H9 (cell line): ENCODE data around the gene MAEA. TPM values are rescaled to one million over a fixed set of nuclear protein-coding genes. Genes with fewer than 3 reads are reported as not detected.
A peak's percentile ranks its signal among the peaks of the same experiment; 100 is the strongest.

Experiments used
- DNase-seq: peaks from one replicate; pipeline ENCODE4 v3.0.0-alpha.2; 2017
- H2AFZ ChIP-seq: one replicate; pipeline ENCODE4 v1.6.1; 2013; ENCODE audit warnings: mild to moderate bottlenecking, low read length, control low read depth, moderate library complexity
- H2AK5ac ChIP-seq: 2 replicates; pipeline ENCODE4 v1.6.1; 2013; ENCODE audit warnings: low read length, control low read depth, mixed read lengths; ENCODE audit not compliant: insufficient read length
- H2BK120ac ChIP-seq: one replicate; pipeline ENCODE4 v1.6.1; 2013; ENCODE audit warnings: low read depth, mild to moderate bottlenecking, low read length, control low read depth, inconsistent platforms; ENCODE audit not compliant: poor library complexity, severe bottlenecking
- H2BK12ac ChIP-seq: 2 replicates; pipeline ENCODE4 v1.6.1; 2013; ENCODE audit warnings: low read length, control low read depth, mixed read lengths, low read depth; ENCODE audit not compliant: insufficient read length
- H2BK15ac ChIP-seq: 2 replicates; pipeline ENCODE4 v1.6.1; 2013; ENCODE audit warnings: low read depth, low read length, control low read depth
- H2BK20ac ChIP-seq: one replicate; pipeline ENCODE4 v1.6.1; 2013; ENCODE audit warnings: low read depth, mild to moderate bottlenecking, low read length, control low read depth, inconsistent platforms; ENCODE audit not compliant: poor library complexity, severe bottlenecking
- H2BK5ac ChIP-seq: 2 replicates; pipeline ENCODE4 v1.6.1; 2013; ENCODE audit warnings: low read length, control low read depth, mixed read lengths; ENCODE audit not compliant: insufficient read length
- H3K14ac ChIP-seq: 2 replicates; pipeline ENCODE4 v1.6.1; 2013; ENCODE audit warnings: low read length, control low read depth; ENCODE audit not compliant: insufficient read depth
- H3K18ac ChIP-seq: 2 replicates; pipeline ENCODE4 v1.6.1; 2013; ENCODE audit warnings: low read depth, mild to moderate bottlenecking, mixed read lengths, low read length, control low read depth; ENCODE audit not compliant: insufficient read length
- H3K23ac ChIP-seq: 2 replicates; pipeline ENCODE4 v1.6.1; 2013; ENCODE audit warnings: low read length, control low read depth, mixed read lengths, low read depth; ENCODE audit not compliant: insufficient read length
- H3K23me2 ChIP-seq: 2 replicates; pipeline ENCODE4 v1.6.1; 2013; ENCODE audit warnings: low read depth, mild to moderate bottlenecking, mixed read lengths, low read length, control low read depth; ENCODE audit not compliant: insufficient read length, poor library complexity, severe bottlenecking
- H3K27ac ChIP-seq: 2 replicates; pipeline ENCODE4 v1.5.1; 2013; ENCODE audit warnings: low read length, control low read depth, mixed read lengths, low read depth; ENCODE audit not compliant: insufficient read length
- H3K27me3 ChIP-seq: 2 replicates; pipeline ENCODE4 v1.6.1; 2013; ENCODE audit warnings: low read length, control low read depth, inconsistent platforms; ENCODE audit not compliant: insufficient read depth
- H3K4ac ChIP-seq: 2 replicates; pipeline ENCODE4 v1.6.1; 2013; ENCODE audit warnings: low read depth, mild to moderate bottlenecking, control low read depth, inconsistent platforms, low read length, moderate library complexity
- H3K4me1 ChIP-seq: 2 replicates; pipeline ENCODE4 v1.6.1; 2013; ENCODE audit warnings: low read length, control low read depth, inconsistent platforms; ENCODE audit not compliant: insufficient read depth
- H3K4me2 ChIP-seq: 2 replicates; pipeline ENCODE4 v1.6.1; 2013; ENCODE audit warnings: low read length, control low read depth, mixed read lengths; ENCODE audit not compliant: insufficient read length, insufficient read depth
- H3K56ac ChIP-seq: 2 replicates; pipeline ENCODE4 v1.6.1; 2013; ENCODE audit warnings: low read depth, mild to moderate bottlenecking, mixed read lengths, low read length, control low read depth; ENCODE audit not compliant: insufficient read length
- H3K79me1 ChIP-seq: 2 replicates; pipeline ENCODE4 v1.6.1; 2013; ENCODE audit warnings: low read depth, mild to moderate bottlenecking, moderate library complexity, low read length, control low read depth, inconsistent platforms; ENCODE audit not compliant: insufficient read depth, poor library complexity, severe bottlenecking
- H3K79me2 ChIP-seq: 2 replicates; pipeline ENCODE4 v1.6.1; 2013; ENCODE audit warnings: low read length, control low read depth, inconsistent platforms; ENCODE audit not compliant: insufficient read depth
- H3K9ac ChIP-seq: 2 replicates; pipeline ENCODE4 v1.6.1; 2013; ENCODE audit warnings: low read length, control low read depth, mixed read lengths; ENCODE audit not compliant: insufficient read length; ENCODE audit errors: extremely low read depth
- H3K9me3 ChIP-seq: one replicate; pipeline ENCODE4 v1.6.1; 2013; ENCODE audit warnings: low read depth, low read length, inconsistent platforms; ENCODE audit not compliant: control insufficient read depth
- H3T11ph ChIP-seq: one replicate; pipeline ENCODE4 v1.6.1; 2013; ENCODE audit warnings: mild to moderate bottlenecking, low read length, control low read depth, inconsistent platforms
- H4K20me1 ChIP-seq: one replicate; pipeline ENCODE4 v1.6.1; 2013; ENCODE audit not compliant: control insufficient read depth, insufficient read length, insufficient read depth
- H4K5ac ChIP-seq: 2 replicates; pipeline ENCODE4 v1.6.1; 2013; ENCODE audit warnings: low read depth, mild to moderate bottlenecking, mixed read lengths, low read length, control low read depth; ENCODE audit not compliant: insufficient read length
- H4K8ac ChIP-seq: replicated peaks from 2 replicates; pipeline ENCODE4 v1.6.1; 2013; ENCODE audit warnings: low read length, control low read depth, mixed read lengths, low read depth; ENCODE audit not compliant: insufficient read length
- H4K91ac ChIP-seq: 2 replicates; pipeline ENCODE4 v1.6.1; 2013; ENCODE audit warnings: low read depth, mild to moderate bottlenecking, moderate library complexity, mixed read lengths, low read length, control low read depth; ENCODE audit not compliant: insufficient read length
- H3K27ac Mint-ChIP-seq, 3 experiments: 2 replicates in 2 of 3; 3 replicates in 1 of 3; pipeline ENCODE4 v1.8.0; 2020 to 2021; ENCODE audit warnings: mixed read lengths in 3 of 3, mild to moderate bottlenecking in 1 of 3, moderate library complexity in 1 of 3
- H3K27me3 Mint-ChIP-seq: 2 replicates; pipeline ENCODE4 v1.8.0; 2021; ENCODE audit warnings: low read depth, mild to moderate bottlenecking, moderate library complexity, mixed read lengths
- H3K36me3 Mint-ChIP-seq, 3 experiments: 2 replicates in 2 of 3; 3 replicates in 1 of 3; pipeline ENCODE4 v1.8.0; 2020 to 2021; ENCODE audit warnings: low read depth in 3 of 3, mixed read lengths in 3 of 3; ENCODE audit not compliant: insufficient read depth in 1 of 3
- H3K4me1 Mint-ChIP-seq, 2 experiments: 2 replicates each; pipeline ENCODE4 v1.8.0; 2020; ENCODE audit warnings: mixed read lengths in 2 of 2
- H3K4me3 Mint-ChIP-seq, 2 experiments: 2 replicates in 1 of 2; 3 replicates in 1 of 2; pipeline ENCODE4 v1.8.0; 2020 to 2021; ENCODE audit warnings: mild to moderate bottlenecking in 2 of 2, mixed read lengths in 2 of 2, moderate library complexity in 1 of 2
- H3K9me3 Mint-ChIP-seq, 2 experiments: 2 replicates in 1 of 2; 3 replicates in 1 of 2; pipeline ENCODE4 v1.8.0; 2020; ENCODE audit warnings: mild to moderate bottlenecking in 2 of 2, mixed read lengths in 2 of 2, moderate library complexity in 1 of 2
- WGBS: extraction: QIAGEN DNeasy Blood & Tissue Kit; methylation state at CpG from one replicate; pipeline ENCODE4 v1.1.7; 2013; ENCODE audit warnings: missing lambda C conversion rate, low lambda C conversion rate, mixed read lengths; ENCODE audit not compliant: insufficient read length; ENCODE audit errors: extremely low coverage; 5-methylcytosine and 5-hydroxymethylcytosine counted together
- total RNA-seq: library from RNA; stranded (reverse); gene quantifications from 2 replicates; pipeline ENCODE4 v1.2.1, GENCODE V29; 2021
- TF ChIP-seq, protein P1 (sequence below): fragments of 200-600 bp; sonication (generic); conservative IDR thresholded peaks from 3 replicates; pipeline ENCODE4 v1.8.0; 2021; ENCODE audit warnings: antibody characterized with exemption, mild to moderate bottlenecking

MAEA gene
- total RNA-seq, 1 experiment from 2014 or later, result 85.6 TPM

DNA sequence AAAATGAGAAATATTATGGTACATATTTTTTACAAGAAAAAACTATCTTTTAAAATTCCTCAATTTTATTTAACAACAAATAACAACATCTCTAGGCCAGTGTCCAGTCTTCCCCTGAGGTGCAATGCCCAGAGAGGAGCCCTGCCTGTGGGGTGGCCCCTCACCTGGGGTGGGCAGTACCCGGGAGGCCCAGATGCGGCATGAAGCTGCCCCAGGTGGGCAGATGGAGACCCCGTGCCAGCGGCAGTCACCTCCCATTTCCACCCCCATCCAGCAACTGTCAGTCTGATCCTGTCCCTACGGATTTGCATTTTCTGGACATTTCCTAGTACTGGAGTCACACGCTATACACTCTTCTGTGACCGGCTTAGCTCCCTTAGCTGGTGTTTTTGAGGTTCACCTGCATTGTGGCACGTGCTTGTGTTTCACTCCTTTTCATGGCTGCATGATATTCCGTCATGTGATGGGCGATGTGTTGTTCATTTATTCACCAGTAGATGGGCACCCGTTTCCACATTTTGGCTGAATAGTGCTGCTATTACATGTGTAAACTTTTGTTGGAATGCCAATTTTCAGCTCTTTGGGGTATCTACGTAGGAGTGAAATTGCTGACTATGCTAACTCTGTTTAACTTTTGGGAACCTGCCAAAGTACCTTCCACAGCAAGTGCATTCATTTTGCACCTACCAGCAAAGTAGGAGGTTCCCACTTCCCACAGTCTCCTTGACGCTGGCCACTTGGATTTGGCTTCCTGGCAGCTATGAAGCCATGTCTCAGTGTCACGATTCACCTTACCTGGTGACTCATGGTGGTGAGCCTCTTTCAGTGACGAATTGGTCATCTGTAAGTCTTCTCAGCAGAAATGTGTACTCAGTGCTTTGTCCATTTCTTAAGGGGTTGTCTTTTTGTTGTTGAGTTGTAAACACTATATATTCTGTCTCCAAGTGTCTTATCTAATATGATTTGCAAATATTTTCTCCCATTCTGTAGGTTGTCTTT lies 11.7 kb upstream of the MAEA start:
- no peak for DNase-seq
- Histone ChIP-seq H3K18ac (no peak overlapping the region), H2AFZ (no peak overlapping the region), H3K4me2 (no peak overlapping the region), H2BK12ac (no peak overlapping the region), H3K23ac (no peak overlapping the region), H2BK15ac (no peak overlapping the region), H2BK5ac (no peak overlapping the region), H3K27me3 (no peaks in the 10 kb centered on the region), H3K79me1 (no peaks in the 10 kb centered on the region), H3K9ac (no peak overlapping the region), H2BK20ac (no peak overlapping the region), H3K27ac (no peak overlapping the region), H3K14ac (no peak overlapping the region), H4K91ac (no peak overlapping the region), H3K9me3 (no peaks in the 10 kb centered on the region), H4K5ac (no peak overlapping the region), H2BK120ac (no peak overlapping the region), H4K20me1 (no peaks in the 10 kb centered on the region), H3T11ph (no peak overlapping the region), H3K56ac (no peak overlapping the region), H3K23me2 (no peaks in the 10 kb centered on the region), H3K4ac (no peak overlapping the region), H3K4me1 (no peaks in the 10 kb centered on the region), H4K8ac (no peak overlapping the region), H2AK5ac (no peak overlapping the region), H3K79me2 (no peaks in the 10 kb centered on the region)
- peaks cover 38% of the 10 kb centered on the region for H3K27me3 Mint-ChIP-seq
- H3K4me3 Mint-ChIP-seq, result no peak overlapping the region
- peak overlapping the region in 1 of 3 experiments; percentile 70; a peak in 1 of 7 replicates for H3K27ac Mint-ChIP-seq
- TF ChIP-seq, protein P1, sequence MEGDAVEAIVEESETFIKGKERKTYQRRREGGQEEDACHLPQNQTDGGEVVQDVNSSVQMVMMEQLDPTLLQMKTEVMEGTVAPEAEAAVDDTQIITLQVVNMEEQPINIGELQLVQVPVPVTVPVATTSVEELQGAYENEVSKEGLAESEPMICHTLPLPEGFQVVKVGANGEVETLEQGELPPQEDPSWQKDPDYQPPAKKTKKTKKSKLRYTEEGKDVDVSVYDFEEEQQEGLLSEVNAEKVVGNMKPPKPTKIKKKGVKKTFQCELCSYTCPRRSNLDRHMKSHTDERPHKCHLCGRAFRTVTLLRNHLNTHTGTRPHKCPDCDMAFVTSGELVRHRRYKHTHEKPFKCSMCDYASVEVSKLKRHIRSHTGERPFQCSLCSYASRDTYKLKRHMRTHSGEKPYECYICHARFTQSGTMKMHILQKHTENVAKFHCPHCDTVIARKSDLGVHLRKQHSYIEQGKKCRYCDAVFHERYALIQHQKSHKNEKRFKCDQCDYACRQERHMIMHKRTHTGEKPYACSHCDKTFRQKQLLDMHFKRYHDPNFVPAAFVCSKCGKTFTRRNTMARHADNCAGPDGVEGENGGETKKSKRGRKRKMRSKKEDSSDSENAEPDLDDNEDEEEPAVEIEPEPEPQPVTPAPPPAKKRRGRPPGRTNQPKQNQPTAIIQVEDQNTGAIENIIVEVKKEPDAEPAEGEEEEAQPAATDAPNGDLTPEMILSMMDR, result peak; percentile 23; the same call in 1 of the 3 replicates
- no peaks in the 10 kb centered on the region for H3K4me1 Mint-ChIP-seq
- WGBS, result no CpG with 5 or more reads among the region's 15 CpGs
- H3K9me3 Mint-ChIP-seq, result peaks cover 17 to 54% of the 10 kb centered on the region in 2 experiments
- H3K36me3 Mint-ChIP-seq, result peaks cover 0 to 4% (median 3%) of the 10 kb centered on the region in 3 experiments; a peak in 1 of 7 replicates
